K562 (cell line): Measurements from ENCODE around the gene PPT1. TPM values are rescaled to one million over a fixed set of nuclear protein-coding genes. Genes with fewer than 3 reads are reported as not detected.

Experiments
- ARNT ChIP-seq, 2 experiments: fragments of 450-650 bp; IDR thresholded peaks; 2 replicates each; pipeline ENCODE4 v1.6.1; 2016; ENCODE audit warnings: mild to moderate bottlenecking in 1 of 2
- C11orf30 ChIP-seq: fragments of 450-650 bp; IDR thresholded peaks from 2 replicates; pipeline ENCODE4 v1.6.1; 2016; ENCODE audit warnings: low read depth, mild to moderate bottlenecking
- CBX3 ChIP-seq, 2 experiments: IDR thresholded peaks; 1 replicate in 1 of 2; 2 replicates in 1 of 2; pipeline ENCODE4 v1.6.1; 2012; ENCODE audit warnings: inconsistent platforms in 2 of 2, low read length in 2 of 2, borderline replicate concordance in 1 of 2, control low read depth in 1 of 2
- CCAR2 ChIP-seq: fragments of 200-400 bp; formaldehyde crosslinking; IDR thresholded peaks from 2 replicates; pipeline ENCODE4 v1.6.1; 2017; ENCODE audit warnings: mild to moderate bottlenecking, low read depth, low read length
- HEY1 ChIP-seq: fragments of 250-450 bp; sonication (Bioruptor Pico); IDR thresholded peaks from 2 replicates; pipeline ENCODE4 v1.5.0; 2020; ENCODE audit warnings: mild to moderate bottlenecking, moderate library complexity, borderline replicate concordance
- KDM4B ChIP-seq, 2 experiments: fragments of 450-650 bp in 1 of 2; sonication (generic) in 1 of 2; IDR thresholded peaks; 2 replicates each; pipeline ENCODE4 v1.6.1; 2016 to 2017; ENCODE audit warnings: borderline replicate concordance in 2 of 2, antibody characterized with exemption in 1 of 2, low read depth in 1 of 2, mild to moderate bottlenecking in 1 of 2
- KHSRP ChIP-seq: fragments of 450-650 bp; IDR thresholded peaks from 2 replicates; pipeline ENCODE4 v1.6.1; 2017
- NFE2L1 ChIP-seq: fragments of 450-650 bp; IDR thresholded peaks from 2 replicates; pipeline ENCODE4 v1.6.1; 2016; ENCODE audit warnings: missing genetic modification characterization, low read depth, mild to moderate bottlenecking, missing compliant biosample characterization, moderate library complexity, borderline replicate concordance
- TBL1XR1 ChIP-seq, 2 experiments: IDR thresholded peaks; 2 replicates each; pipeline ENCODE4 v1.6.1; 2012; ENCODE audit warnings: improper control_type of control experiment in 2 of 2, low read length in 2 of 2, mild to moderate bottlenecking in 1 of 2
- ZNF12 ChIP-seq: sonication (generic); formaldehyde crosslinking; IDR thresholded peaks from 2 replicates; pipeline ENCODE4 v1.4.0; 2020; ENCODE audit warnings: mild to moderate bottlenecking, missing genetic modification reagents
- ZNF347 ChIP-seq: fragments of 450-650 bp; formaldehyde crosslinking; IDR thresholded peaks from 2 replicates; pipeline ENCODE4 v1.4.0; 2020; ENCODE audit warnings: low read depth, mild to moderate bottlenecking, moderate library complexity
- ZNF354B ChIP-seq: fragments of 250-450 bp; sonication (Bioruptor Pico); IDR thresholded peaks from 2 replicates; pipeline ENCODE4 v1.4.0; 2020
- ZNF764 ChIP-seq: fragments of 250-450 bp; sonication (Bioruptor Pico); IDR thresholded peaks from 2 replicates; pipeline ENCODE4 v1.4.0; 2020; ENCODE audit warnings: low read depth, mild to moderate bottlenecking, moderate library complexity
- ZNF785 ChIP-seq: fragments of 250-450 bp; sonication (Bioruptor Pico); IDR thresholded peaks from 2 replicates; pipeline ENCODE4 v1.4.0; 2020; ENCODE audit warnings: mild to moderate bottlenecking
- polyA plus RNA-seq, 8 experiments: library from polyadenylated mRNA; depleted of rRNA in 4 of 8; stranded (reverse) in 5 of 8; unstranded in 3 of 8; fragments of >200 nt; fragmentation: Nextera tagmentation in 2 of 8; fragmentation: Illumina TruSeq in 1 of 8; extraction: Ambion mirVana in 2 of 8; extraction: Trizol in 1 of 8; gene quantifications; 2 replicates each; pipeline versions ENCODE4 v1.2.1 to v1.2.3, GENCODE V29; 2011 to 2014; ENCODE audit warnings: inconsistent platforms in 1 of 8, missing spikeins in 1 of 8
- total RNA-seq, 7 experiments: library from RNA; depleted of rRNA in 6 of 7; stranded (reverse); fragments of >200 nt in 6 of 7; fragmentation: Illumina TruSeq in 2 of 7; extraction: Trizol in 2 of 7; gene quantifications; 2 replicates each; pipeline versions ENCODE4 v1.2.1 to v1.2.3, GENCODE V29; 2011 to 2021; ENCODE audit warnings: low replicate concordance in 1 of 7
- TF ChIP-seq, protein P1 (sequence below), 2 experiments: IDR thresholded peaks in 1 of 2; conservative IDR thresholded peaks in 1 of 2; 2 replicates each; pipeline ENCODE4 v1.6.1; 2016; ENCODE audit warnings: low read depth in 2 of 2, mild to moderate bottlenecking in 1 of 2, missing compliant biosample characterization in 1 of 2, missing genetic modification characterization in 1 of 2, moderate library complexity in 1 of 2
- TF ChIP-seq, protein P2 (sequence below): fragments of 200-400 bp; formaldehyde crosslinking; IDR thresholded peaks from 2 replicates; pipeline ENCODE4 v1.6.1; 2017; ENCODE audit warnings: mild to moderate bottlenecking, low read depth, low read length, moderate library complexity
- TF ChIP-seq, protein P3 (sequence below): fragments of 450-650 bp; IDR thresholded peaks from one replicate; pipeline ENCODE4 v1.6.1; 2018; ENCODE audit warnings: mild to moderate bottlenecking, moderate library complexity; ENCODE audit not compliant: partially characterized antibody
- TF ChIP-seq, protein P4 (sequence below): sonication (generic); formaldehyde crosslinking; IDR thresholded peaks from 2 replicates; pipeline ENCODE4 v1.8.0; 2022; ENCODE audit warnings: mild to moderate bottlenecking, low read depth, missing genetic modification reagents
- TF ChIP-seq, protein P5 (sequence below): sonication (generic); formaldehyde crosslinking; IDR thresholded peaks from 2 replicates; pipeline ENCODE4 v1.8.1; 2022; ENCODE audit warnings: missing genetic modification reagents

PPT1 gene
- total and polyA plus RNA-seq, 9 of the 15 experiments (the other 6 are each of a cell fraction or from before 2014, with no cell fraction given): 72.2 to 285 (median 143) TPM

DNA sequence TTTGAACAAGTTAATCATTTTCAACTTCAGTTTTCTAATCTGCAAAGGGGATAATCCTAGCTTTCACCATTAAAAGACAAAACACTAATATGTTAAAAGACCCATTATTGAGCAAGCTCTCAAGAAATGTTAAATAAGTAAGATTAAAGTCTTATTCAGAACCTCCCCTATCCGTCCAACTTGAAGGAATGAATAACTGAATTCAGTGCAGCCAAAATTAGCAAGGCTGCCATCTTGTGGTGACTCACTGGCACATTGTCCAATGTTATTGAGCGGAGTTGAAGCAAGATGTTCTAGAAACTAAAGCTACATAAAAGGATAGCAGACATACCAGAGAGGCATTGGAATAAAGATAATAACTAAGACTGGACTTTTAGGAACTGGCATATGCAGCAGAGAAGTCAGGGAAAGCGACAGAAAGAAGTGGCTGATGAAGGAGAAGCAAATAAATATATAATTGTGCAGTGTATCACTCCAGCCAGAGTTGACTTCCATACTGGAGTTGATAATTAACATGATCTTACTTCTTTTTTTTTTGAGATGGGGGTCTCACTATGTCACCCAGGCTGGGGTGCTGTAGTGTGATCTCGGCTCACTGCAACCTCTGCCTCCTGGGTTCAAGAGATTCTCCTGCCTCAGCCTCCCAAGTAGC lies 64.7 kb downstream of the PPT1 start (continued):
- TF ChIP-seq, protein P1, sequence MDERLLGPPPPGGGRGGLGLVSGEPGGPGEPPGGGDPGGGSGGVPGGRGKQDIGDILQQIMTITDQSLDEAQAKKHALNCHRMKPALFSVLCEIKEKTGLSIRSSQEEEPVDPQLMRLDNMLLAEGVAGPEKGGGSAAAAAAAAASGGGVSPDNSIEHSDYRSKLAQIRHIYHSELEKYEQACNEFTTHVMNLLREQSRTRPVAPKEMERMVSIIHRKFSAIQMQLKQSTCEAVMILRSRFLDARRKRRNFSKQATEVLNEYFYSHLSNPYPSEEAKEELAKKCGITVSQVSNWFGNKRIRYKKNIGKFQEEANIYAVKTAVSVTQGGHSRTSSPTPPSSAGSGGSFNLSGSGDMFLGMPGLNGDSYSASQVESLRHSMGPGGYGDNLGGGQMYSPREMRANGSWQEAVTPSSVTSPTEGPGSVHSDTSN (CRISPR knock-in tag; IDR thresholded peaks at IDR 0.05; ENCODE audit: low read depth): no peak
- TF ChIP-seq, protein P1 (tag; conservative IDR thresholded peaks at IDR 0.05; ENCODE audit: low read depth): no peak
- no peak for TF ChIP-seq ZNF764 (CRISPR knock-in tag)
- 0 out of 3 replicates have a peak, but pooled peaks of 1 of the 2 experiments have one; percentile 28 for TF ChIP-seq CBX3 (IDR thresholded peaks at IDR 0.05; ENCODE audit: borderline replicate concordance in 1 of 2, low read length in 2 of 2)
- TF ChIP-seq CCAR2: no peak
- no peak for TF ChIP-seq ZNF785
- no peak for TF ChIP-seq ZNF347 (CRISPR knock-in tag)
- no peak for TF ChIP-seq ZNF12
- TF ChIP-seq, protein P2, sequence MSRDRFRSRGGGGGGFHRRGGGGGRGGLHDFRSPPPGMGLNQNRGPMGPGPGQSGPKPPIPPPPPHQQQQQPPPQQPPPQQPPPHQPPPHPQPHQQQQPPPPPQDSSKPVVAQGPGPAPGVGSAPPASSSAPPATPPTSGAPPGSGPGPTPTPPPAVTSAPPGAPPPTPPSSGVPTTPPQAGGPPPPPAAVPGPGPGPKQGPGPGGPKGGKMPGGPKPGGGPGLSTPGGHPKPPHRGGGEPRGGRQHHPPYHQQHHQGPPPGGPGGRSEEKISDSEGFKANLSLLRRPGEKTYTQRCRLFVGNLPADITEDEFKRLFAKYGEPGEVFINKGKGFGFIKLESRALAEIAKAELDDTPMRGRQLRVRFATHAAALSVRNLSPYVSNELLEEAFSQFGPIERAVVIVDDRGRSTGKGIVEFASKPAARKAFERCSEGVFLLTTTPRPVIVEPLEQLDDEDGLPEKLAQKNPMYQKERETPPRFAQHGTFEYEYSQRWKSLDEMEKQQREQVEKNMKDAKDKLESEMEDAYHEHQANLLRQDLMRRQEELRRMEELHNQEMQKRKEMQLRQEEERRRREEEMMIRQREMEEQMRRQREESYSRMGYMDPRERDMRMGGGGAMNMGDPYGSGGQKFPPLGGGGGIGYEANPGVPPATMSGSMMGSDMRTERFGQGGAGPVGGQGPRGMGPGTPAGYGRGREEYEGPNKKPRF: no peak
- TF ChIP-seq C11orf30: no peak
- no peak; a peak in 1 of 4 replicates for TF ChIP-seq TBL1XR1 (IDR thresholded peaks at IDR 0.05; ENCODE audit: low read length in 2 of 2)
- no peak for TF ChIP-seq HEY1 (CRISPR knock-in tag)
- peak in 1 of 2 experiments; percentile 81; a peak in 1 of 4 replicates for TF ChIP-seq ARNT (IDR thresholded peaks at IDR 0.05)
- TF ChIP-seq, protein P3, sequence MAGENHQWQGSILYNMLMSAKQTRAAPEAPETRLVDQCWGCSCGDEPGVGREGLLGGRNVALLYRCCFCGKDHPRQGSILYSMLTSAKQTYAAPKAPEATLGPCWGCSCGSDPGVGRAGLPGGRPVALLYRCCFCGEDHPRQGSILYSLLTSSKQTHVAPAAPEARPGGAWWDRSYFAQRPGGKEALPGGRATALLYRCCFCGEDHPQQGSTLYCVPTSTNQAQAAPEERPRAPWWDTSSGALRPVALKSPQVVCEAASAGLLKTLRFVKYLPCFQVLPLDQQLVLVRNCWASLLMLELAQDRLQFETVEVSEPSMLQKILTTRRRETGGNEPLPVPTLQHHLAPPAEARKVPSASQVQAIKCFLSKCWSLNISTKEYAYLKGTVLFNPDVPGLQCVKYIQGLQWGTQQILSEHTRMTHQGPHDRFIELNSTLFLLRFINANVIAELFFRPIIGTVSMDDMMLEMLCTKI: no peak
- TF ChIP-seq, protein P4, sequence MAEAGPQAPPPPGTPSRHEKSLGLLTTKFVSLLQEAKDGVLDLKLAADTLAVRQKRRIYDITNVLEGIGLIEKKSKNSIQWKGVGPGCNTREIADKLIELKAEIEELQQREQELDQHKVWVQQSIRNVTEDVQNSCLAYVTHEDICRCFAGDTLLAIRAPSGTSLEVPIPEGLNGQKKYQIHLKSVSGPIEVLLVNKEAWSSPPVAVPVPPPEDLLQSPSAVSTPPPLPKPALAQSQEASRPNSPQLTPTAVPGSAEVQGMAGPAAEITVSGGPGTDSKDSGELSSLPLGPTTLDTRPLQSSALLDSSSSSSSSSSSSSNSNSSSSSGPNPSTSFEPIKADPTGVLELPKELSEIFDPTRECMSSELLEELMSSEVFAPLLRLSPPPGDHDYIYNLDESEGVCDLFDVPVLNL (CRISPR knock-in tag): no peak
- no peak for TF ChIP-seq ZNF354B (CRISPR knock-in tag)
- no peak for TF ChIP-seq KHSRP
- no peak for TF ChIP-seq NFE2L1
- no peak for TF ChIP-seq KDM4B (IDR thresholded peaks at IDR 0.05; ENCODE audit: borderline replicate concordance in 2 of 2, low read depth in 1 of 2)
- TF ChIP-seq, protein P5, sequence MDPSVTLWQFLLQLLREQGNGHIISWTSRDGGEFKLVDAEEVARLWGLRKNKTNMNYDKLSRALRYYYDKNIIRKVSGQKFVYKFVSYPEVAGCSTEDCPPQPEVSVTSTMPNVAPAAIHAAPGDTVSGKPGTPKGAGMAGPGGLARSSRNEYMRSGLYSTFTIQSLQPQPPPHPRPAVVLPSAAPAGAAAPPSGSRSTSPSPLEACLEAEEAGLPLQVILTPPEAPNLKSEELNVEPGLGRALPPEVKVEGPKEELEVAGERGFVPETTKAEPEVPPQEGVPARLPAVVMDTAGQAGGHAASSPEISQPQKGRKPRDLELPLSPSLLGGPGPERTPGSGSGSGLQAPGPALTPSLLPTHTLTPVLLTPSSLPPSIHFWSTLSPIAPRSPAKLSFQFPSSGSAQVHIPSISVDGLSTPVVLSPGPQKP (CRISPR knock-in tag): no peak
